Endothelial cell (in vitro differentiated cells): Measurements from ENCODE around the gene PURA. TPM values are rescaled to one million over a fixed set of nuclear protein-coding genes. Genes with fewer than 3 reads are reported as not detected.

Experiments
- DNase-seq: peaks from one replicate; pipeline ENCODE4 v3.0.0; 2021; ENCODE audit warnings: low spot score
- H3K27ac Mint-ChIP-seq: one replicate; pipeline ENCODE4 v1.8.0; 2021; ENCODE audit warnings: mixed read lengths, inconsistent platforms; ENCODE audit not compliant: unreplicated experiment
- H3K27me3 Mint-ChIP-seq: one replicate; pipeline ENCODE4 v1.8.0; 2021; ENCODE audit warnings: mild to moderate bottlenecking, moderate library complexity, mixed read lengths, inconsistent platforms; ENCODE audit not compliant: unreplicated experiment
- H3K36me3 Mint-ChIP-seq: one replicate; pipeline ENCODE4 v1.8.0; 2021; ENCODE audit warnings: mild to moderate bottlenecking, low read depth, mixed read lengths, inconsistent platforms; ENCODE audit not compliant: unreplicated experiment
- H3K4me1 Mint-ChIP-seq: one replicate; pipeline ENCODE4 v1.8.0; 2021; ENCODE audit warnings: mild to moderate bottlenecking, mixed read lengths, inconsistent platforms; ENCODE audit not compliant: unreplicated experiment
- H3K4me3 Mint-ChIP-seq: one replicate; pipeline ENCODE4 v1.8.0; 2021; ENCODE audit warnings: mild to moderate bottlenecking, mixed read lengths, inconsistent platforms; ENCODE audit not compliant: unreplicated experiment
- H3K9me3 Mint-ChIP-seq: one replicate; pipeline ENCODE4 v1.8.0; 2021; ENCODE audit warnings: mixed read lengths, inconsistent platforms; ENCODE audit not compliant: unreplicated experiment
- total RNA-seq: library from RNA; stranded (reverse); fragmentation: NEBNext Ultra II Directional; extraction: Animal tissue kit (Norgen Biotek cat#: 25700); gene quantifications from one replicate; pipeline ENCODE4 v1.2.1, GENCODE V29; 2021; ENCODE audit not compliant: unreplicated experiment
- TF ChIP-seq, protein P1 (sequence below): fragments of 200-600 bp; sonication (generic); IDR thresholded peaks from one replicate; pipeline ENCODE4 v1.5.0; 2021; ENCODE audit warnings: antibody characterized with exemption; ENCODE audit not compliant: unreplicated experiment

PURA gene
- total RNA-seq, 1 donor from 2014 or later, result 6.2 TPM

DNA sequence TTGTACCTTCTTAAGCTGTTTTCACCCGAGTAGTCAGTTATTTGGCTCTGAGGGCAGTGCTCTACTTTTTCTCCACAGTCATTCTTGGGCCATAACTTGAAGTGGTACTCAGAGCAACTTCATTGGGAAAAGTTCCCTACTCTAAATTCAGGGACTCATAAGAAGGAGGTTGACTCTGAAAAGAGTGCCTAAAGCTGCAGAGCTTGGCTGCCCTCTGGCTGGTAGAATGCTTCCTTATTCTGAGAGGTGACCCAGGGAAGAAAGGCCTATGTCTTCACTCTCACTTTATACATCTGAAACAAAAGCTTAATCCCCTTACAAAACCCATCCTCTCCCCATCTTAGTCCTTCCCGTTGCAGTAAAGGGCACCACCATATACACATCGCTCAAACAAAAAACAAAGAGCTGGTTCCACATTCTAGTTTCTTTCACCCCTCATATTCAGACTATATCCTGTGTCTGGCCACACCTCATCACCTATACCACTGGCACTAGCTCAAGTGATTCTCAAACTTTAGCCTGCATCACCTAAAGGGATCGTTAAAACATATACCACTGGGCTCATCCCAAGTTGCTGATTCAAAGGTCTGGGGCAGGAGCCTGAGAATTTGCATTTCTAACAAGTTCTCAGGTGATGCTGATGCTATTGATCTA lies 19.7 kb downstream of the PURA start:
- TF ChIP-seq, protein P1, sequence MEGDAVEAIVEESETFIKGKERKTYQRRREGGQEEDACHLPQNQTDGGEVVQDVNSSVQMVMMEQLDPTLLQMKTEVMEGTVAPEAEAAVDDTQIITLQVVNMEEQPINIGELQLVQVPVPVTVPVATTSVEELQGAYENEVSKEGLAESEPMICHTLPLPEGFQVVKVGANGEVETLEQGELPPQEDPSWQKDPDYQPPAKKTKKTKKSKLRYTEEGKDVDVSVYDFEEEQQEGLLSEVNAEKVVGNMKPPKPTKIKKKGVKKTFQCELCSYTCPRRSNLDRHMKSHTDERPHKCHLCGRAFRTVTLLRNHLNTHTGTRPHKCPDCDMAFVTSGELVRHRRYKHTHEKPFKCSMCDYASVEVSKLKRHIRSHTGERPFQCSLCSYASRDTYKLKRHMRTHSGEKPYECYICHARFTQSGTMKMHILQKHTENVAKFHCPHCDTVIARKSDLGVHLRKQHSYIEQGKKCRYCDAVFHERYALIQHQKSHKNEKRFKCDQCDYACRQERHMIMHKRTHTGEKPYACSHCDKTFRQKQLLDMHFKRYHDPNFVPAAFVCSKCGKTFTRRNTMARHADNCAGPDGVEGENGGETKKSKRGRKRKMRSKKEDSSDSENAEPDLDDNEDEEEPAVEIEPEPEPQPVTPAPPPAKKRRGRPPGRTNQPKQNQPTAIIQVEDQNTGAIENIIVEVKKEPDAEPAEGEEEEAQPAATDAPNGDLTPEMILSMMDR, result no peak
- DNase-seq, result no peak
- Mint-ChIP-seq H3K27me3 (no peaks in the 10 kb centered on the region), H3K36me3 (no peaks in the 10 kb centered on the region), H3K4me1 (peaks cover 5% of the 10 kb centered on the region), H3K27ac (no peak overlapping the region), H3K4me3 (no peak overlapping the region), H3K9me3 (no peaks in the 10 kb centered on the region)

DNA sequence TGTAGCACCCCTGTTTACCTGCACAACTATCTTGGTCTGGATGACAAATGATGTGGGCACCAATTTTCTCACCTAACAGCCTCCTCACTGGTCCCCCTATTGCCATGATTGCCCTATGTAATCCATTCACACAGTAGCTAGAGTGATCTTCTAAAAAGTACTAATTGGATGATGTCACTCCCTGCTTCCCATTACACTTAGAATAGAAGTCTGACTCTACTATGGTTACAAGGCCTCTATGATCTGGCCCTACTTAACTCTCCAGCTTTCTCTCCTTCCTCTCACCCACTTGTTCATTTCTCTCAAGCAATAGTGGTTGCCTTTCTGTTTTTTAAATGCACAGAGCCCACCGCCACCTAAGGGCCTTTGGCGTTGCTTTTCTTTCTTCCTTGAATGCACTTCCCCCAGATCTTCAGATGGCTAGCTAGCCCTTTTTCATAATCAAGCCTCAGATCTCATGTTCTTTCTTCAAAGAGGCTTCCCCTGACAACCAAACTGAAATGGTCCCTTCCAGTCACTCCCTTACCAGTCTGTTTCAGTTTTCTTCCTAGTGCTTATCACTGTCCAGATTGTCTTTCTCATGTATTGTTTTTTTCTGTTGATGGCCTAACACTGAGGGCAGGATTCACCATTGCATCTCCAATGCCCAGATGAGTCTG lies 20.5 kb downstream of the PURA start:
- no peak for DNase-seq
- Mint-ChIP-seq H3K27me3 (no peaks in the 10 kb centered on the region), H3K4me1 (peaks cover 5% of the 10 kb centered on the region), H3K4me3 (no peak overlapping the region), H3K36me3 (no peaks in the 10 kb centered on the region), H3K27ac (no peak overlapping the region), H3K9me3 (no peaks in the 10 kb centered on the region)
- TF ChIP-seq, protein P1, result no peak

DNA sequence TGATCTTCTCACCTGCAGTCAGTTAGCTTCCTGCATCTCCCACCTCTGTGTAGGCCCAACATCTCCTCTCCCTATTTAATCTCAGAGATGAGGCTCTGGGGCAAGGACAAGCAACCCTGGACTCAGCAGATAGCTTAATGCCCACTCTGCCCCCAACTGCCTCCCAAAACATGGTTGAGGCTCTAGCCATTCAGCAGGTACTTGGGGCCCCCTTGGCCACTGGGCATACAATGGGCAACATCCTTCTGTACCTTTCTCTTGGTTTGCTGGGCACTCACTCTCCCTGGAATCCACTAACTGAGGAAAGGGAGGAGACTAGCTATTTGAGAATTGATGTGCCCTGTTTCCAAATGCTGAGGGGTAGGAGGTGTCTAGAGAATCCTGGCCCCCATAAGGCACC lies 21.2 kb downstream of the PURA start:
- TF ChIP-seq, protein P1, result no peak
- H3K36me3 Mint-ChIP-seq, result no peaks in the 10 kb centered on the region
- no peak for DNase-seq
- H3K4me1 Mint-ChIP-seq, result peaks cover 5% of the 10 kb centered on the region
- H3K4me3 Mint-ChIP-seq, result no peak overlapping the region
- H3K9me3 Mint-ChIP-seq, result no peaks in the 10 kb centered on the region
- H3K27me3 Mint-ChIP-seq, result no peaks in the 10 kb centered on the region
- H3K27ac Mint-ChIP-seq, result no peak overlapping the region

DNA sequence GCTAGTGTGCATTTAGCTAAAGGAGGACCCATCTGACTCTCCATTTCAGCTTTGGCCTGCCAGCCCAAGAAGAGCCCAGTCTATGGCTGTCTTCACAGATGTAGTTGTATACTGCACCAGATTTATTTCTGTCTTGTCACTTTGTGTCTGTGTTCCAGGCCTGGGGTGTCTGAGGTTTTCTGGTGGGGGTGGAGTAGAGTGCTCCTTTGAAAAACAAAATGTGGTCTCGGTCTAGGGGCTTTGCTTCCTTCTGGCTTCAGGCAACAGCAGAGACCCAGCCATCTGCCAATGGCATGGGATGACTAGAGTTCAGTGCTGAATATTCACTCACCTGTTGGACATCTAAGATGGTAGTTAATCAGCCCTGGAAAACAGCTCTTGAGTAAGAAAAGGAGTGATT lies 22.7 kb downstream of the PURA start:
- no peaks in the 10 kb centered on the region for H3K27me3 Mint-ChIP-seq
- H3K9me3 Mint-ChIP-seq, result no peaks in the 10 kb centered on the region
- DNase-seq, result no peak
- no peak overlapping the region for H3K4me3 Mint-ChIP-seq
- H3K27ac Mint-ChIP-seq, result no peak overlapping the region
- TF ChIP-seq, protein P1, result no peak
- no peaks in the 10 kb centered on the region for H3K36me3 Mint-ChIP-seq
- peaks cover 5% of the 10 kb centered on the region for H3K4me1 Mint-ChIP-seq

DNA sequence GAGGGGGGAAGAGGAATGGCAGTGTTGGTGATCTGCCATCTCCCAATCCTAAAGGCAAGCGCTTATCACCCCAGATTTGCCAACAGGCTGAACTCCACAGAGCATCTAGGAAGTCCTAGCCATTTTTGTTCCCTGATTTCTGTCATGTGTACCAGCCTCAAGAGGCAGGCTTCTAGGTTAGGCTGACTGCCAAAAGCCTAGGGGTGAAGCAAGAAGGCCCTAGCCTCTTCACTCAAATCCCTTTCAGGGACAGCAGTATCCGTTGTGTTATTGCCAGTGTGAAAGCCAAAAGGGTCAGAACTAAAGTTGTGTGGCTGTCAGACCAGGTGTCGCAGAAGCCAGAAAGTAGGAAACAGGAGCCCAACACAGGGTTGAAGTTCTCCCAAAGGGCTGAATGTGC lies 26.5 kb downstream of the PURA start:
- peaks cover 3% of the 10 kb centered on the region for H3K27me3 Mint-ChIP-seq
- no peak for DNase-seq
- peaks cover 3% of the 10 kb centered on the region for H3K4me1 Mint-ChIP-seq

More for the DNA sequence above, 26.5 kb downstream of the PURA start:
- TF ChIP-seq, protein P1, result no peak
- no peak overlapping the region for H3K27ac Mint-ChIP-seq
- H3K9me3 Mint-ChIP-seq, result no peaks in the 10 kb centered on the region
- H3K36me3 Mint-ChIP-seq, result no peaks in the 10 kb centered on the region
- H3K4me3 Mint-ChIP-seq, result no peak overlapping the region
